Keratinocyte (primary cell): ENCODE data around the gene FBXO44. TPM values are rescaled to one million over a fixed set of nuclear protein-coding genes. Genes with fewer than 3 reads are reported as not detected.

Experiments used
- DNase-seq: peaks from one replicate; pipeline ENCODE4 v3.0.0-alpha.2; 2011; ENCODE audit warnings: low read depth, missing footprints, low spot score
- FAIRE-seq: peaks from 2 replicates; lab custom pipeline; 2011; peaks lifted over from hg19 to GRCh38; lab: Jason Lieb, UNC
- H2AFZ ChIP-seq: 2 replicates; pipeline ENCODE4 v1.6.0; 2012; ENCODE audit warnings: low read length, control low read depth, inconsistent platforms; ENCODE audit not compliant: control insufficient read depth
- H3K27ac ChIP-seq: 2 replicates; pipeline ENCODE4 v1.5.1; 2011; ENCODE audit warnings: low read length; ENCODE audit not compliant: control insufficient read depth, insufficient read depth
- H3K27me3 ChIP-seq: 3 replicates; pipeline ENCODE4 v1.6.0; 2011; ENCODE audit warnings: low read length; ENCODE audit not compliant: control insufficient read depth, insufficient read depth; ENCODE audit errors: extremely low read depth
- H3K36me3 ChIP-seq, 2 experiments: 2 replicates in 1 of 2; 3 replicates in 1 of 2; pipeline ENCODE4 v1.5.1; 2011; ENCODE audit warnings: low read length in 2 of 2, mild to moderate bottlenecking in 1 of 2; ENCODE audit not compliant: control insufficient read depth in 2 of 2, insufficient read depth in 2 of 2; ENCODE audit errors: extremely low read depth in 1 of 2
- H3K4me1 ChIP-seq: 3 replicates; pipeline ENCODE4 v1.5.1; 2011; ENCODE audit warnings: low read length; ENCODE audit not compliant: control insufficient read depth, insufficient read depth; ENCODE audit errors: extremely low read depth
- H3K4me2 ChIP-seq: 3 replicates; pipeline ENCODE4 v1.6.0; 2011; ENCODE audit warnings: low read depth, low read length; ENCODE audit not compliant: control insufficient read depth, insufficient read depth; ENCODE audit errors: extremely low read depth
- H3K4me3 ChIP-seq, 3 experiments: fragments of 200-600 bp in 1 of 3; sonication (generic) in 1 of 3; 2 replicates in 2 of 3; 3 replicates in 1 of 3; pipeline ENCODE4 v1.5.1; 2011 to 2016; ENCODE audit warnings: low read length in 3 of 3, mild to moderate bottlenecking in 3 of 3, control low read depth in 2 of 3, inconsistent platforms in 1 of 3, low read depth in 1 of 3, mixed read lengths in 1 of 3, mixed run types in 1 of 3, moderate library complexity in 1 of 3; ENCODE audit not compliant: control insufficient read depth in 2 of 3, insufficient read depth in 2 of 3; ENCODE audit errors: extremely low read depth in 1 of 3
- H3K79me2 ChIP-seq: 2 replicates; pipeline ENCODE4 v1.6.0; 2012; ENCODE audit warnings: low read length; ENCODE audit not compliant: control insufficient read depth, insufficient read depth
- H3K9ac ChIP-seq: 3 replicates; pipeline ENCODE4 v1.6.0; 2011; ENCODE audit warnings: low read length; ENCODE audit not compliant: control insufficient read depth, insufficient read depth; ENCODE audit errors: extremely low read depth
- H3K9me1 ChIP-seq: 3 replicates; pipeline ENCODE4 v1.6.0; 2011; ENCODE audit warnings: low read length; ENCODE audit not compliant: control insufficient read depth, insufficient read depth; ENCODE audit errors: extremely low read depth
- H3K9me3 ChIP-seq: 2 replicates; pipeline ENCODE4 v1.5.1; 2012; ENCODE audit warnings: low read depth, low read length; ENCODE audit not compliant: control insufficient read depth
- H4K20me1 ChIP-seq: 3 replicates; pipeline ENCODE4 v1.6.0; 2011; ENCODE audit warnings: low read length; ENCODE audit not compliant: control insufficient read depth, insufficient read depth; ENCODE audit errors: extremely low read depth
- CTCF ChIP-seq, 3 experiments: IDR thresholded peaks in 1 of 3; conservative IDR thresholded peaks in 1 of 3; optimal IDR thresholded peaks in 1 of 3; 2 replicates in 2 of 3; 3 replicates in 1 of 3; pipeline versions ENCODE3 to v1.5.1; 2011; ENCODE audit warnings: low read length in 3 of 3, mild to moderate bottlenecking in 3 of 3, moderate library complexity in 2 of 3, control low read depth in 1 of 3, inconsistent platforms in 1 of 3; ENCODE audit not compliant: insufficient read depth in 2 of 3; ENCODE audit errors: extremely low read depth in 1 of 3
- EZH2 ChIP-seq: IDR thresholded peaks from one replicate; pipeline ENCODE4 v1.6.1; 2012; ENCODE audit warnings: inconsistent platforms, mild to moderate bottlenecking, low read length, moderate library complexity
- dilution Hi-C: fragments of 300-500 bp; cut with MboI; formaldehyde crosslinking; loops from one replicate; pipeline ENCODE4 v1.7.0; 2020; ENCODE audit warnings: low sequenced_read_pairs; ENCODE audit not compliant: extremely low pct_ligation_motif_present
- polyA plus RNA-seq, 5 experiments: library from polyadenylated mRNA; depleted of rRNA in 3 of 5; stranded (reverse) in 3 of 5; stranded (forward) in 1 of 5; unstranded in 1 of 5; fragments of >200 nt; gene quantifications; 1 replicate in 1 of 5; 2 replicates in 3 of 5; 3 replicates in 1 of 5; pipeline versions ENCODE4 v1.2.1 to v1.2.3, GENCODE V29; 2011 to 2012; ENCODE audit warnings: missing spikeins in 2 of 5, low read depth in 1 of 5, low replicate concordance in 1 of 5

The FBXO44 gene
- polyA plus RNA-seq, 1 donor (not counting 4 experiments of a cell fraction or from before 2014, with no cell fraction given), result 23.1 TPM

GRCh38 chr1:11664336-11665065, 9.8 kb downstream of the FBXO44 start:
- Histone ChIP-seq H3K4me1 (no peaks in the 10 kb centered on the region), H3K9ac (peak overlapping the region; percentile 54), H3K27me3 (no peaks in the 10 kb centered on the region), H2AFZ (peak overlapping the region; percentile 70), H3K79me2 (no peaks in the 10 kb centered on the region), H3K9me3 (no peaks in the 10 kb centered on the region), H3K27ac (no peak overlapping the region), H3K4me2 (peak overlapping the region; percentile 74), H4K20me1 (no peaks in the 10 kb centered on the region), H3K36me3 (peaks cover 0 to 11% of the 10 kb centered on the region in 2 experiments), H3K4me3 (peak overlapping the region; percentile 45 to 66 (median 64)), H3K9me1 (no peaks in the 10 kb centered on the region)
- DNase-seq (no peak), FAIRE-seq (no peak)
- TF ChIP-seq CTCF (optimal IDR thresholded peaks at IDR 0.05 in 1 of 3, IDR thresholded peaks at IDR 0.05 in 1 of 3, conservative IDR thresholded peaks at IDR 0.05 in 1 of 3; ENCODE audit: extremely low read depth in 1 of 3, insufficient read depth in 2 of 3, low read length in 3 of 3) (no peak), EZH2 (no peak)
- dilution Hi-C loops, result no loop called here

GRCh38 chr1:11668516-11668915, 13.8 kb downstream of the FBXO44 start:
- Histone ChIP-seq H3K9me3 (no peaks in the 10 kb centered on the region), H3K27me3 (no peaks in the 10 kb centered on the region), H3K4me3 (no peak overlapping the region), H3K4me2 (no peak overlapping the region), H2AFZ (no peak overlapping the region), H3K4me1 (no peaks in the 10 kb centered on the region), H3K27ac (no peak overlapping the region), H3K9ac (no peak overlapping the region), H3K9me1 (no peaks in the 10 kb centered on the region), H3K79me2 (no peaks in the 10 kb centered on the region), H3K36me3 (peaks cover under 1 to 9% of the 10 kb centered on the region in 2 experiments), H4K20me1 (no peaks in the 10 kb centered on the region)
- dilution Hi-C loops, result no loop called here
- DNase-seq (no peak), FAIRE-seq (no peak)
- TF ChIP-seq EZH2 (no peak), CTCF (optimal IDR thresholded peaks at IDR 0.05 in 1 of 3, IDR thresholded peaks at IDR 0.05 in 1 of 3, conservative IDR thresholded peaks at IDR 0.05 in 1 of 3; ENCODE audit: extremely low read depth in 1 of 3, insufficient read depth in 2 of 3, low read length in 3 of 3) (no peak)
